Stimulated activated CD8-positive, alpha-beta memory T cell treated with anti-CD3 and anti-CD28 coated beads, Interleukin-12 subunit alpha, Interleukin-12 subunit beta, amount 100 ng/mL, for 24 hours (primary cell): ENCODE data around the gene RAB1B.
"Not testable (repeated sequence)": the region's sequence is repeated elsewhere in the genome, so short reads cannot be mapped to it uniquely, and the experiment has no call there.

Experiments used
- DNase-seq: peaks from one replicate; pipeline ENCODE4 v3.0.0-alpha.2; 2020; ENCODE audit errors: extremely low read depth

Gene RAB1B

DNA sequence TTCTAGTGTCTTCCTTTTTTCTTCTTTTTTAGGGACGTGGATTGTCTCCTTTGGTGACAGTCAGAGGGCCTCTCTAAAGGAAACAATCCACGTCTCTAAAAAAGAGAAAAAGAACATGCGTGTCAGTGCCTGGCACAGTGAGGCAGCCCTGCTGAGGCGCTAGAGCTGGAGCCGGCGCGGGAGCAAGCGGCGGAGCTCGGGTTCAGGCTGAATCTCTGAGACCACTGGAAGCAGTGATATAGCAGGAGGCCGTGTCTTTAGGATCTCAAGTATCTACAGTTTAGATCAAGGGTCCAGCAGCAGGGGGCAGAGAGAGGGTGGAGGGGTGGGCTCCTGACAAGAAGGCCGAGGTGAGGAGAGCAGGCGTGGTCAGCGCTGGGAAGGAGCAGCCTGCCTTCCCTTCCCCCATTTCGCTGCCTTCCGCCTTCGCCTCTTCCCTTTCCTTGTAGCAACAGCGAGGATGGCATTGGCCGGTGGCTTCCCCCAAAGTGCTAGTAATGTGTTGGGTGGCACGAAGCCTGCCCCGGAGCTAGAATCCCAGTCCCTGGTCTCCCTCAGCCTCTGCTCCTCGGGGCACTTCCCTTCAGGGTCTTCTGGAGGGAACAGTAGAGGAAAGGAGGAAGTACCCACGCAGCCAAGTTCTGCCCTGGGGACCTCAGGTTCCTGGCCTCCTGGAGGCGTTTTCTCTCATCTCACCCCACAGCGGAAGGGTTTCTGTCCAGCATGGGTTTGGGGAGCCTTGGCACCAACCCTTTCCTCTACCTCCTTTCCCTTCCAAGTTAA lies 28.2 kb upstream of the RAB1B start:
- no peak for DNase-seq

DNA sequence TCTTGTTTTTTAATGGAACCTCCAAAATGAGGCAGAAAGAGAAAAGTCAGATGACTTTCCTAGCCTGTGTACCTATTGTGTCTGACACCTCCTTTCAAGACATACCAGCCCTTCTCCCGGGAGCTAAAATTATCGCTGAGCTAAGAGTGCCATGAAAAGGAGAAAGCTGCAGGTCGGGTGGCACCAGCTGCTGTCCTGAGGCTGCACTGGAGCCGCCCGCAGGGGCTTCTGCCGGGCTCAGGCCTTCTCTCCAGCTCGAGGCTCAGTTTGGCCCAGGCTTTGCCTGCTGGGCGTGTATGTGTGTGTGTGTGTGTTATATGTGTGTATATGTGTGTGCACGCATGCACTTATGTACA lies 27.7 kb upstream of the RAB1B start:
- DNase-seq: no peak

DNA sequence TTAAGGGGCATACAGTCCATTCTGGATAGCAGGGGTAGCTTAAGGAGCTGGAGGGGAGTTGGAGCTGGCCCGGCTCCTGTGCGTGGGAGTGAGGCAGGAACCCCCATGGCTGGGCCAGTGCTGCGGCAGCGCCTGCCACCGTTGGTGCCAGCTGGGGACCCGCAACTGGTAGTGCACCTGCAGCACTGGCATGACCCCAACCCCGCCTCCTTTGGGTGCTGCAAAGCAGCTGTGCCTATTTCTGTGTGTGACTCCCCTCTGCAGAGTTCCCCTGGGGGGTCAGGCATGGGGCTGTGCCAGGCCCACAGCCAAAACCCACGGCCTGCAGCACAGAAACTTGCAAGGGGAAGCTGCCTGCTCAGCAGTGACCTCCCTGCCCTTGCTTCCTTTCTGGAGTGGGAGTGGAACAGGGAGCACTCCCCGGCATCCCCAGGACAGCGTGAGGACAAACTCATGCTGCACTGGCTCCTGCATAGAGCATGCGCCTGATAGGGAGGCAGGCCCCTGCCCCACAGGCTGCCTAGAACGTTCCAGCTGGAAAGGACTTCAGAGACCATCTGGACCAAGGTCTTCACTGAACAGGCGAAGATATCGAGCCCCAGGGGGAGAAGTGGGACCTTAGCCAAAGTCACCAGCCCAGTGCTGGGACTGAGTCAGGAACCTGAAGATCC lies 26.2 kb upstream of the RAB1B start:
- no peak for DNase-seq

DNA sequence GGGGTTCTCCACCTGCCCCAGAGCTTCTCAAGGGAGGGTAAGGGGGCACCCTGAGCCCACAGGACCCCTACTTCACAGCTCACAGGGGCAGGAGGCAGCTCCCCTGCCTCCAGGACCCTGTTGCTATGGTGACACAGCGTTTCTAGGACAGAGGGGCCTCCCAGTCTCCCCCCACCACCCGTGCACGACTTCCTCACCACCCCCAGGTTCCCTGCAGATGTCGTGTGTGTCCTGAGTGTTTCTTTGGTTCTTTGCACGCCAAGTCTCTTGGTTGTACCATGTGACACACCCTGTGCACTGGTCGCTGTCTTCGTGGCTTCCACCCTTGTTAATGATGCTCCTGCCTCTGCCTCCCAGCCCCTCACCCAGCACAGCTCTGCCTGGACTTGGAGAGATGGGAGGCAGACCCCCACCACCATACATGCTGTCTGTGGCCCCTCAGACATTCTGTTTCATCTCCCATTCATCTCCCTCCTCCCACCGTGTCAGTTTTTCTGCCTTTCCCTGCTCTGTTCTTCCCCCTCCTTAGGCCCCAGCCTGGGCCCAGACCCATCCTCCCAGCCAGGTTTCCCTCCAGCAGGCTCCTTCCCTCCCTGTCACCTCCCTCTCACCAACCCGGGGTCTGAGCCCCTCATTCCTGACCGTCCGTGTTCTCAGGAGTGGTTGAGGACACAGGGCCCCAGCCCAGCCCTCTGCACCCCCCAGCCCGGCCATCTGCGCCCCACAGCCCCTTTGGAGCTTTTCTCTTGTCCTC lies 24.5 kb upstream of the RAB1B start:
- DNase-seq: no peak

DNA sequence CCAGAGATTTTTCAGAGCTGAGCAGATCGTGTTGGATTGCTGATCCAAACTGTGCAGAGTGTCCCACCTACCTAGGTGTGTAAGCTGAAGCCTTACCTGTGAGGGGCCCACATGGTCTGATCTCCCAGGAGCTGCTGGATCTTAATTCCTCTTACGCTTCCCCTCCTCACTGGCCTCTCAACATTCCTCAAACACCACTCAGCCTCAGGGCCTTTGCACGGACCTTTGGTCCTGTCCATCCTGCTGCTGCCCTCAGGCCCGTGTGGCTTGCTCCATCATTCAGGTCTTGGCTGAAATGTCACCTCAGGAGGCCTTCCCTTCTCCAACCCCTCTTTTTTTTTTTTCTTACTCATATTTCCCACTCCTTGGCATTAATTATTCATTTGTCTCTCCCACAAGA lies 21.1 kb upstream of the RAB1B start:
- DNase-seq: no peak

DNA sequence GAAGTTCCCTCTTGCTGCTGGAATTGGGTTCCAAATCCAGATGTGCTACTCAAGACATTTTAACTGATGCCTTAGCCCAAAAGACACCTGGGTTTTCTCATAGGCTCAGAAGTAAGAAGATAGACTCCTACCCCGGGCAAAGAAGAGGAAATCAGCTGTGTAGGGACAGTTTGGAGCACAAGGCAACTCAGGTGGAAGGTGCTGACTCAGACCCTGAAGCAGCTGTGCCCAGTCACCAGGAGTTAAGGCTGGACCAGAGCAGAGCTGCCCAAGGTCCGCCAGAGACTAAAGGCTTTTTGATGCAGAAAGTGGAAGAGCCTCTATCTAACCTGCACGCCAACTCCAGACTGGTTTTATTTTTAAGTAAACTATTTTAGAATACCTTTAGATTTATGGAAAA lies 20.6 kb upstream of the RAB1B start:
- DNase-seq: no peak

DNA sequence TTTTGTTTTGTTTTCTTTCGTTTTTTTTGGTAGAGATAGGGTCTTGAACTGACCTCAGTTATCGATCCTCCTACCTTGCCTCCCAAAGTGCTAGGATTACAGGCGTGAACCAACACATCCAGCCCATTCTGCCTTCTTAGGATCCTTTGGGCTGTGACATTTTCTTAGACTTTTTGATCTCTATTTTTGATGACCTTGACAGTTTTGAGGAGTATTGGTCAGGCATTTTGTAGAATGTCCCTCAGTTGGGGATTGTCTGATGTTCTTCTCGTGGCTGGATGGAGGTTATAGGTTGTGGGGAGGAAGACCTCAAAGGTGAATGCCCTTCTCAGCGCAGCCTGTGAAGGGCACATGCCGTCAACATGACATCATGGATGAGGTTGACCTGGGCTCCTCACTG lies 19.5 kb upstream of the RAB1B start:
- no peak for DNase-seq

DNA sequence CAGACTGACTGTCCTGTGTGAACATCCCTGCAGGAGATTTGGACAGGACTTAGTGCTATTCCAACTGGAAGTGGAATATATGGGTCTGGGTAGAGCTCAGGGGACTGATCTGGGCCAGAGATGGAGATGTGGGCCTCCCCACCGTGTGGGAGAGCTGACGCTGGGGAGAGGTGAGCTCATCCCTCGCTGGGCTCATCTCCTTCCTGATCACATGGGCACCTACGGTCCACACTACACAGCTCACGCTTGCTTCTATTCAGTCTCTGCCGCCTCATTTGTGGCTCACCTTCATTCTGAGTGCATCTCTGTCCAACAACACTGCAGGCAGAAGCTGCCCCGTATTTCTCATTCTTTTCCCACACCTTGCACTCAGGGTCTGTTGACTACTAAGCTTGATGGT lies 16.6 kb upstream of the RAB1B start:
- no peak for DNase-seq

DNA sequence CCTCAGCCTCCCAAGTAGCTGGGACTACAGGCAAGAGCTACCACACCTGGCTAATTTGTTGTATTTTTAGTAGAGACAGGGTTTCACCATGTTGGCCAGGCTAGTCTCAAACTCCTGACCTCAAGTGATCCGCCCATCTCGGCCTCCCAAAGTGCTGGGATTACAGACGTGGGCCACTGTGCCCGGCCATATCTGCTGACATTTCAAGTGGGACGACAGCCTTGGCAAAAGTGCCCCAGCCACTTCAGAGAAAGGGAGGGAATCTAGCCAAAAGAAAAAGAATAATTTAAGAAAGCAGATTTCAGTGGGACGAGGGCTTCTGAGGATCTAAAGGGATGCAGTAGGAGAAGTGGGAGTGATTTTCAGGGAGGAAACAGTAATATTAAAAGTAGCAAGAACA lies 15.4 kb upstream of the RAB1B start:
- DNase-seq: not testable (repeated sequence)

DNA sequence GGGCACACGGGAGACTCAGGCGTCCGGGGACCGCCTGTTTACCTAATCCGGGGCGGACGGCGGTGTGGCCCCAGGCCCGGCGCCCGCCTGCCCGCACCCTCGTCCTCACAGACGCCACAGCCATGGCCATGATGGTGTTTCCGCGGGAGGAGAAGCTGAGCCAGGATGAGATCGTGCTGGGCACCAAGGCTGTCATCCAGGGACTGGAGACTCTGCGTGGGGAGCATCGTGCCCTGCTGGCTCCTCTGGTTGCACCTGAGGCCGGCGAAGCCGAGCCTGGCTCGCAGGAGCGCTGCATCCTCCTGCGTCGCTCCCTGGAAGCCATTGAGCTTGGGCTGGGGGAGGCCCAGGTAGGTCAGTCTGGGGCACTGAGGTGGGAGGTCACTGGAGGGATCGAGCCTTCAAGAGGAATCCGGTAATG lies 10.0 kb upstream of the RAB1B start:
- no peak for DNase-seq

DNA sequence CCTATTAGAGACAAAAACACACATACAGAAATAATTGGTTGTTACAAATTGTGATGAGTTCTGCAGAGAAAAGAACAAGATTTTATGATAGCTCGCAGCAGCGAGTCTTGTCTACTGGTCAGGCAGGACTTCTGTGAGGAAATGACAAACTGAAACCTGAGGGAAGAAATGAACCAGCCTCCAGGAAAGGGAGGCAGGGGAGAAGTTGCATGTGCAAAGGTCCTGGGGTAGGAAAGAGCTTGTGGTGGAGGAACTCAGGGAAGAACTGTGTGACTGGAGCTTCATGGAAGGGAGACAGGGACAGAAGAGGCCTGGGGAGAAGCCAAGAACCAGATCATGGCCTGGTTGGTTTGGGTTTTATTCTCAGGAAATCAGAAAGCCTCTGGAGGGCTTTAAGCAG lies 9.2 kb upstream of the RAB1B start:
- DNase-seq: no peak

DNA sequence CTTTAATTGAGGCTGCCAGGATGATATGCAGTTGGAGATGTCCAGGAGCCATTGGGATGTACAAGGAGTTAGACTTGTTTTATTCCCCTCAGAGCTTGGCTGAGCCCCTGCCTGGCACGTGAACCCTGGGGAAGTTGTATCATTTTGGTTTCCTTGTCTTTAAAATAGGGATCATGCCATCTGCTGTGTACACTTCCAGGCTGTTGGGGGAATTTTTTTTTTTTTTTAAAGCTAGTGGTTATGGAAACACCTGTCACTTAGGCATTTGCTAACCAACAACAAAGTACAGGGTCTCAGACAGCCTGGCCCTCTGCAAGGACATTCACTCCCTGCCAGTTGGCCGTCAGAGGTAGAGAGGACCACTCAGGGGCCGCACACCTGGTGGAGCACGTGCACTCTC lies 8.5 kb upstream of the RAB1B start:
- no peak for DNase-seq

DNA sequence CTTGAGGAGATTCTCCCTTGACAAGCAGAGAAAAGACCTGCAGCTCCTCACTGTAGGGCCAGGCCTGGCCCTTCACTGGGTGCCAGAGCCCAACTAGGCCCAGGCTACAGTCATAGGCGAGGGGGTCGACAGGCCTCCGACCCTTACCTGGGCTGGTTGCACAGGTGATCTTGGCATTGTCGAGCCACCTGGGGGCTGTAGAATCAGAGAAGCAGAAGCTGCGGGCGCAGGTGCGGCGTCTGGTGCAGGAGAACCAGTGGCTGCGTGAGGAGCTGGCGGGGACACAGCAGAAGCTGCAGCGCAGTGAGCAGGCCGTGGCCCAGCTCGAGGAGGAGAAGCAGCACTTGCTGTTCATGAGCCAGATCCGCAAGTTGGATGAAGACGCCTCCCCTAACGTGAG lies 6.9 kb upstream of the RAB1B start:
- DNase-seq: no peak

DNA sequence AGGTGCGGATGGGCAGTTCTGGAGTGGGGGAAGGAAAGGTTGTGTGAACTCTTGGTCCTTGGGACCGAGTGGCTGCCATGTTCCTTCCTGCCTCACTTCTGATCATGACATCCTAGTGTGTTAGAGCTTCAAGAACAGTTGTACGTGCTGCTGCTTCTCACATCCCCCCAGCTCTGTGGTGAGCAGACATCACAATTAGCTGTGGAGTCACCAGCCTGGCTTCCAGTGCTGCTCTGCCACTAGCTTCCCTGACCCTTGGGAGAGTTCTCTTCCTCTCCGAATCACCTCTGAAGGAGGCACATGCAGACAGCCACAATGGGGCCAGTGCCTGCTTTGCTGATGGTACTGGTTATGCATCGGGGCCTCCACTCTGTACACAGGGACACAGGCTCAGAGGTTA lies 6.2 kb upstream of the RAB1B start:
- no peak for DNase-seq

DNA sequence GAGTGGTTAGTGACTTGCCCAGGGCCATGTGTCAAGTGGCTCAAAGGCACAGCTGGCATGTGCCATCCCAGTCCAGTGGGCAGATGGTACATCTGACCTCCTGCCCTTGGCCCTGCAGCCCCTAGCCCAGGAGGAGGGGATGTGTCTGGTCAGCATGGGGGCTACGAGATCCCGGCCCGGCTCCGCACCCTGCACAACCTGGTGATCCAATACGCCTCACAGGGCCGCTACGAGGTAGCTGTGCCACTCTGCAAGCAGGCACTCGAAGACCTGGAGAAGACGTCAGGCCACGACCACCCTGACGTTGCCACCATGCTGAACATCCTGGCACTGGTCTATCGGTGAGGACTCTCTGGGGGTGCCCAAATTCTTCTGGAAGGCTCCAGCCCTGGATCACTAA lies 5.7 kb upstream of the RAB1B start:
- DNase-seq: no peak

DNA sequence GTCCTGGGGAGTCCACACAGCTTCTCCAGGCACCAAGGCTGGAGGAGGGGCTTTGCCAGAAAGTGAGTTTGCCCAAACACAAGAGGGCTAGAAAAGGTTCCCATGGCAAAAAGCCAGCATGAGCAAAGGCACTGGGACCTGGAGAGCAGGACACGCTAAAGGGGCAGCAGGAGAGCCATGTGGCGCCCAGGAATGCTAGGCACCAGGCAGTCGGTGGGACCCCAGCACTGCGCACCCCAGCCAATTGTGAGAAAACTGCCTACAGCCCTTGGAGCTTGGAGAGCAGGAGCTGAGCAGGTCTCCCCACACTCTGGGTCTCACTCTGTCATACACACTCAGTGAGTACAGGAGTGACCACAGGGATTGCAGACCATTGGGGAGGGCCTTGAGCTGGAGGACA lies 5.2 kb upstream of the RAB1B start:
- no peak for DNase-seq

DNA sequence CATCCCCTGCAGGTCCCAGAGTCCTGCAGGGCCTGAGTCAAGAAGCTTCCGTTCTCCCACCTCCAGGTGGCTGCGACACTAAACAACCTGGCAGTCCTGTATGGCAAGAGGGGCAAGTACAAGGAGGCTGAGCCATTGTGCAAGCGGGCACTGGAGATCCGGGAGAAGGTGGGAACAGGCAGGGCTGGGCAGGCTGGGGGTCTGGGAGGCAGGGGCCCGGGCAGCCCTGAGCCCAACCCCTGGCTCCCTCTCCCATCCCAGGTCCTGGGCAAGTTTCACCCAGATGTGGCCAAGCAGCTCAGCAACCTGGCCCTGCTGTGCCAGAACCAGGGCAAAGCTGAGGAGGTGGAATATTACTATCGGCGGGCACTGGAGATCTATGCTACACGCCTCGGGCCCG lies 4.7 kb upstream of the RAB1B start:
- no peak for DNase-seq

DNA sequence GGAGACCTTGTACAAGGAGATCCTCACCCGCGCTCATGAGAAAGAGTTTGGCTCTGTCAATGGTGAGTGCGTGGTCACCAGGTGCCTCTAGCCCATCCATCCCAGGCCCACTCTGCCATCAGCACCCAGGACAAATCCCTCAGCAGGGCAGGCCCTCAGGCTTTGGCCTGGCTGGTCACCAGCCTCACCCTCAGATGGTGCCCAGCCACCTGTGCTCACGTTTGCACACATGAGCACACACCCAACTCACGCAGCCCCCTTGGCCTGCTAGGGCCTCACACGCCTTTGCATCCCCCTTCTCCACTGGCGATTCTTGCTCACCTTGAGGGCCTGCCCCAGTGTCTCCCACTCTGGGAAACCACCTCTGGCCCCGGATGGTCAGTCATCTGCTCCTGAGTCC lies 4.1 kb upstream of the RAB1B start:
- no peak for DNase-seq

DNA sequence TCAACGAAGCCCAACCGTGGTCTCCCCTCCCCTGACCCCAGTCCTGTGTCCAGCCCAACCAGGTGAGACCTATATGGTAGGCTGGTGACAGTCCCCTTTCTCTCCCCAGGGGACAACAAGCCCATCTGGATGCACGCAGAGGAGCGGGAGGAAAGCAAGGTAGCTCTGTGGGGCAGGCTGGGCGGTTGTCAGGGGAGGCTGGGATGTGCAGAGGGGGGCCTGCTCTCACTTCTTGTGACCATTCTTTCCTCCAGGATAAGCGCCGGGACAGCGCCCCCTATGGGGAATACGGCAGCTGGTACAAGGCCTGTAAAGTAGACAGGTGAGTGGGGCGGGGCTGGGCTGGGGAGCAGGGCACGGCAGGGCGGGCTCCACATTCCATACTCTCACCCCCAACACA lies 3.5 kb upstream of the RAB1B start:
- no peak for DNase-seq

DNA sequence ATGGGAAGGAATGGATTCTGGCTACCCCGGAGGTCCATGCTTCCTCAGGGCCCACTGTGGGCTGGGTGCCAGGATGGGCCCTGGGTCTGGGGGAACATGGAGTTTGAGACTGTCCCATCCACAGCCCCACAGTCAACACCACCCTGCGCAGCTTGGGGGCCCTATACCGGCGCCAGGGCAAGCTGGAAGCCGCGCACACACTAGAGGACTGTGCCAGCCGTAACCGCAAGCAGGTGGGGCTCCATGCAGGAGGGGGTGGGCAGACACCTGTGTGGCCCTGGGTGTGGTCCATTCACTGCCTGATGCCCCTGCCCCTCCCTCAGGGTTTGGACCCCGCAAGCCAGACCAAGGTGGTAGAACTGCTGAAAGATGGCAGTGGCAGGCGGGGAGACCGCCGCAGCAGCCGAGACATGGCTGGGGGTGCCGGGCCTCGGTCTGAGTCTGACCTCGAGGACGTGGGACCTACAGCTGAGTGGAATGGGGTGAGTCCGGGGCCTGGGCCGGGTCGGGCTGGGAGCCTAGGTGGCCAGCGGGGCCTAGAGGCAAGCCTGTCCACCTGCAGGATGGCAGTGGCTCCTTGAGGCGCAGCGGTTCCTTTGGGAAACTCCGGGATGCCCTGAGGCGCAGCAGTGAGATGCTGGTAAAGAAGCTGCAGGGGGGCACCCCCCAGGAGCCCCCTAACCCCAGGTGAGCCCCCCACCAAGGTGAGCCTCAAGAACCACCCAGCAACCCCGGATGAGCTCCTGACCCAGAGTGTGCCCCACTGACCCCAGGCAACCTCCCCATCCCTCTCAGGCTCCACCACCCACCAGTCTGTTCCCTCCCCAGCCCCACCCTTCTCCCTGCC lies 2.7 kb upstream of the RAB1B start:
- no peak for DNase-seq

DNA sequence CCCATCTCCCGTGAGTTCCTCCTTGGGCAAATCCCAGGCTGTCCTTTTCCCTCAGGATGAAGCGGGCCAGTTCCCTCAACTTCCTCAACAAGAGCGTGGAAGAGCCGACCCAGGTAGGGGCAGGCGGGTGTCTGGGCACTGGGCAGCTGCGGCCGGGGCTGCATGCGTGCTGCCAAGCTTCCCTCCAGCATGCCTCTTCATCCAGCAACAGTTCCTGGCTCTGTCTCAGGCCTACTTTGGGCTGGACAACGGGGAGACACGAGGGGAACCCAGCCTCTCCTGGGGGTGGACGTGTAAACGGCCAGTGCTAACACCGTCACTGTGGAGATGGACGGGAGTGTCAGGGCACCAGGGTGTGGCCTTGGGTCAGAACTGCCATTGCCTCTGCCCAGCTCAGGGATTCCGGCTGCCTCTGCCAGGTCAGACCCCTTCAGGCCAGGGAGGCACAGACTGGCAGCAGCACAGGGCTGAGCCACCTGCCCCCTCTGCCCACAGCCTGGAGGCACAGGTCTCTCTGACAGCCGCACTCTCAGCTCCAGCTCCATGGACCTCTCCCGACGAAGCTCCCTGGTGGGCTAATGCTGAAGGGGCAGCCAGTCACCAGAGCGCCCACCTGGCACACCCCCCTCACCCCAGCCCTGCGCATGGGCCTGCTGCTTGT lies 1.9 kb upstream of the RAB1B start:
- DNase-seq: no peak

DNA sequence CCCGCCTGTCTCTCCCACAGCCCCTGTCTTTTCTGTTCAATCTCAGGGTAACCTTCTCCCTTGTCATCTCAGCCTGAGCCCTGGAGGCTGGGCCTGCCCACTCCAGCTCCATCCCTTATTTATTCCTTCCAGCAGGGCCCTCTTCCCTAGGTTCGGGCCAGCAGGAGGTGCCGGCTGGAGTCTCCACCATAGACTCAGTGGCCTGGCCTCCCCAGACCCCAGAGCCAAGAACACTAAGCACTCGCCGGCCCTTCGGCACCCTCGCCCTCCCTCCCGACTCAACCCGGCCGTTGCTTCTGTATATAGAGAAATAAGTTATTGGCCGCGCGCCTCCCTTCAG lies 1.4 kb upstream of the RAB1B start:
- DNase-seq: no peak
